ENCODE data around the gene FBLN1.
"Not testable (repeated sequence)": the region's sequence is repeated elsewhere in the genome, so short reads cannot be mapped to it uniquely, and the experiment has no call there.

FBLN1 gene

GRCh38 chr22:45620706-45621105 lies 118.0 kb downstream of the FBLN1 start:
- no peak for DNase-seq (ENCODE audit: low read depth)
- no peak overlapping the region for H3K4me3 ChIP-seq (ENCODE audit: low read depth, low read length)
- no peak for TF ChIP-seq CTCF (IDR thresholded peaks at IDR 0.05; ENCODE audit: low read depth, low read length)
- TF ChIP-seq MAX (IDR thresholded peaks at IDR 0.05; ENCODE audit: low read depth, low read length) = no peak
- TF ChIP-seq MYC (IDR thresholded peaks at IDR 0.05; ENCODE audit: low read depth, low read length) = no peak
- no peak for TF ChIP-seq POLR2A (IDR thresholded peaks at IDR 0.05; ENCODE audit: extremely low read depth, insufficient read length)

- no peak overlapping the region for H3K4me3 ChIP-seq (ENCODE audit: low read depth, low read length)
- DNase-seq (ENCODE audit: low read depth) = no peak
- TF ChIP-seq POLR2A (IDR thresholded peaks at IDR 0.05; ENCODE audit: extremely low read depth, insufficient read length) (no peak), MAX (IDR thresholded peaks at IDR 0.05; ENCODE audit: low read depth, low read length) (no peak), MYC (IDR thresholded peaks at IDR 0.05; ENCODE audit: low read depth, low read length) (no peak)
Measured at GRCh38 chr22:45621836-45622600, 119.3 kb downstream of the FBLN1 start.

- DNase-seq (ENCODE audit: low read depth); H3K4me3 ChIP-seq (ENCODE audit: low read depth, low read length): not testable (repeated sequence)
Measured at GRCh38 chr22:45623464-45624145, 120.9 kb downstream of the FBLN1 start.

- TF ChIP-seq POLR2A (IDR thresholded peaks at IDR 0.05; ENCODE audit: extremely low read depth, insufficient read length) (no peak), CTCF (IDR thresholded peaks at IDR 0.05; ENCODE audit: low read depth, low read length) (no peak), MYC (IDR thresholded peaks at IDR 0.05; ENCODE audit: low read depth, low read length) (no peak), MAX (IDR thresholded peaks at IDR 0.05; ENCODE audit: low read depth, low read length) (no peak)
- no peak overlapping the region for H3K4me3 ChIP-seq (ENCODE audit: low read depth, low read length)
- DNase-seq (ENCODE audit: low read depth) = no peak
Measured at GRCh38 chr22:45626198-45626651, 123.5 kb downstream of the FBLN1 start.

- TF ChIP-seq POLR2A (IDR thresholded peaks at IDR 0.05; ENCODE audit: extremely low read depth, insufficient read length) = no peak
- TF ChIP-seq MYC (IDR thresholded peaks at IDR 0.05; ENCODE audit: low read depth, low read length) = no peak
- no peak for TF ChIP-seq MAX (IDR thresholded peaks at IDR 0.05; ENCODE audit: low read depth, low read length)
- TF ChIP-seq CTCF (IDR thresholded peaks at IDR 0.05; ENCODE audit: low read depth, low read length) = no peak
- H3K4me3 ChIP-seq (ENCODE audit: low read depth, low read length) = no peak overlapping the region
- DNase-seq (ENCODE audit: low read depth) = no peak
Measured at GRCh38 chr22:45627489-45628233, 125.0 kb downstream of the FBLN1 start.

- DNase-seq (ENCODE audit: low read depth) = no peak
- TF ChIP-seq POLR2A (IDR thresholded peaks at IDR 0.05; ENCODE audit: extremely low read depth, insufficient read length) = no peak
- TF ChIP-seq MAX (IDR thresholded peaks at IDR 0.05; ENCODE audit: low read depth, low read length) = 0 out of 2 replicates have a peak, but pooled peaks have one; percentile 3
- H3K4me3 ChIP-seq (ENCODE audit: low read depth, low read length) = no peak overlapping the region
Measured at GRCh38 chr22:45628515-45628914, 125.8 kb downstream of the FBLN1 start.
